ENCODE measurements around the gene GSG1L2.

Gene GSG1L2

GRCh38 chr17:9821921-9822320 lies at the start of gene GSG1L2:
Gene GSG1L2 (minus strand): TSS chr17:9822079. CDS start chr17:9822071, 8 bp downstream.
- DNase-seq, result no peak

GRCh38 chr17:9868552-9868951 lies 46.7 kb upstream of the GSG1L2 start:
- DNase-seq, result no peak

GRCh38 chr17:9865586-9865985 lies 43.7 kb upstream of the GSG1L2 start:
- DNase-seq, result peak; percentile 17 to 51 (median 39)

GRCh38 chr17:9862949-9863348 lies 41.1 kb upstream of the GSG1L2 start:
- no peak for DNase-seq

GRCh38 chr17:9862220-9862619 lies 40.3 kb upstream of the GSG1L2 start:
- peak in 2 of 3 donors; percentile 23 to 49 for DNase-seq

- DNase-seq, result no peak
Measured at GRCh38 chr17:9860851-9861250, 39.0 kb upstream of the GSG1L2 start.

GRCh38 chr17:9859781-9860180 lies 37.9 kb upstream of the GSG1L2 start:
- DNase-seq, result no peak

GRCh38 chr17:9855036-9855435 lies 33.2 kb upstream of the GSG1L2 start:
- DNase-seq, result peak; percentile 30 to 55 (median 53)

GRCh38 chr17:9854255-9854654 lies 32.4 kb upstream of the GSG1L2 start:
- DNase-seq, result no peak

GRCh38 chr17:9850151-9850550 lies 28.3 kb upstream of the GSG1L2 start:
- DNase-seq, result no peak

GRCh38 chr17:9845306-9845705 lies 23.4 kb upstream of the GSG1L2 start:
- DNase-seq, result no peak

- no peak for DNase-seq
Measured at GRCh38 chr17:9844153-9844552, 22.3 kb upstream of the GSG1L2 start.

GRCh38 chr17:9843152-9844010 lies 21.5 kb upstream of the GSG1L2 start:
- no peak for DNase-seq

- DNase-seq, result no peak
Measured at GRCh38 chr17:9842057-9842758, 20.3 kb upstream of the GSG1L2 start.

- DNase-seq, result no peak
Measured at GRCh38 chr17:9839433-9839832, 17.6 kb upstream of the GSG1L2 start.

GRCh38 chr17:9837551-9838471 lies 15.9 kb upstream of the GSG1L2 start:
- DNase-seq, result peak in 1 of 3 donors; percentile 10

GRCh38 chr17:9833922-9834321 lies 12.0 kb upstream of the GSG1L2 start:
- no peak for DNase-seq

- no peak for DNase-seq
Measured at GRCh38 chr17:9830711-9831110, 8.8 kb upstream of the GSG1L2 start.

- no peak for DNase-seq
Measured at GRCh38 chr17:9829343-9829742, 7.5 kb upstream of the GSG1L2 start.

- peak in 1 of 3 donors; percentile 11 for DNase-seq
Measured at GRCh38 chr17:9828296-9829295, 6.7 kb upstream of the GSG1L2 start.

- DNase-seq, result no peak
Measured at GRCh38 chr17:9825641-9826150, 3.8 kb upstream of the GSG1L2 start, which contains the start of gene GLP2R. Gene GLP2R (plus strand): TSS chr17:9825924. CDS start chr17:9826064, 140 bp downstream.
